Stomach smooth muscle (tissue), 2 donors: ENCODE results near the gene ECHDC1.
"Not testable (repeated sequence)": the region's sequence is repeated elsewhere in the genome, so short reads cannot be mapped to it uniquely, and the experiment has no call there.

Experiments
- H3K27ac ChIP-seq: one replicate; pipeline ENCODE4 v1.7.0; 2013; ENCODE audit warnings: mild to moderate bottlenecking, low read length, inconsistent platforms
- H3K27me3 ChIP-seq, 2 donors: one replicate each; pipeline ENCODE4 v1.7.0; 2013; ENCODE audit warnings: low read length in 2 of 2; ENCODE audit not compliant: insufficient read depth in 2 of 2, control insufficient read depth in 1 of 2
- H3K36me3 ChIP-seq, 2 donors: one replicate each; pipeline ENCODE4 v1.7.0; 2013; ENCODE audit warnings: low read length in 2 of 2; ENCODE audit not compliant: control insufficient read depth in 2 of 2, insufficient read depth in 2 of 2
- H3K4me1 ChIP-seq: one replicate; pipeline ENCODE4 v1.7.0; 2013; ENCODE audit warnings: low read length; ENCODE audit not compliant: control insufficient read depth, insufficient read depth
- H3K4me3 ChIP-seq, 2 donors: one replicate each; pipeline ENCODE4 v1.7.0; 2013; ENCODE audit warnings: low read length in 2 of 2
- H3K9ac ChIP-seq, 2 donors: one replicate each; pipeline ENCODE4 v1.7.0; 2013; ENCODE audit warnings: low read length in 2 of 2, mild to moderate bottlenecking in 1 of 2
- H3K9me3 ChIP-seq, 2 donors: one replicate each; pipeline ENCODE4 v1.7.0; 2013; ENCODE audit warnings: low read length in 2 of 2; ENCODE audit not compliant: control insufficient read depth in 2 of 2
- donor health status: healthy.
- donor health status: Pancreatic carcinoma.

Gene ECHDC1

DNA sequence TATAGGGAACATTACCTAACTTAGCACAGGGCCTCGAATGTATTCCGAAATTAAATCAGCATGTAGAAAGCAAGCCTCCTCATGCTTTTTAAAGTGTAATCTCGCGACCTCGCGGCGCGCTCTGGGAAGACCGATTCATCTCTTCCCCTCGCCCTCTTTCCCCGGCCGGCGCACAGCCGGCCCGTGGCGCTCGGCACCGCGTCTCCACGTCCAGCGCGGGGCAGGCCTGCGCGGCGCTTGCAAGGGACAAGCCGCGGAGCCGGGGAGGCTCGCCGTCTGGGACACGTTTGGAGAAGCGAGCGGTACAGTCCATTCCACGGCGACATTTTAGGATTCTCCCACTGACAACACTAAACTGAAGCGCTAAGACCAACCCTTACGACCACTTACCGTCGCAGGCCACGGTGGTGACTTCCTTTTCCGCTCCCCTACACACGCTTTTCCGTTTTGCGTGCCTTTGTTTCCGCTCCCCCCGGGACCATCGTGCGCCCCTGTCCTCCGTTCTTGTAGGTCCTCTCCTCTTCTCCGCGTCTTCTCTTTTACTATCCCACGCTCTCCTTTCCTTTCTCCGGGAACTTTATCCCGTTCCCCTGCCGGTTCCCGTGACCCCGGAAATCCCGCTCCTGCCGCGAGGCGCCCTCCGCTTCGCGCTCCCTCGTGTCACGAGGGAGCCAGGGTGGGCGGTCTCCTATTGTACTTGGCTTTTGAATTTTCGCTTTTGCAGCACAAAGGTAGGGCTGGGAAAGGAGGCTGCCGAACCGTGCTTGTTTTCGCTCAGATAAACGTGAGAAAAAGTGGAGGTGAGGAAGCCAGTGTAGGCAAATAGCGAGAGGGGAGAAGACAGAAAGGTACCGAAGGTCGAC, at the start of gene ECHDC1:
Gene ECHDC1, minus strand, starts transcription at position 664 of the 863 bp plus-strand sequence. CDS start 12,581 bp downstream, outside the sequence.
- H3K27me3 ChIP-seq: no peaks in the 10 kb centered on the region
- peak within 1 kb of the TSS; percentile 69 for H3K27ac ChIP-seq
- peak within 1 kb of the TSS; percentile 92 to 93 for H3K4me3 ChIP-seq
- H3K36me3 ChIP-seq: no peaks in the 10 kb centered on the region
- peaks cover 15% of the 10 kb centered on the region for H3K4me1 ChIP-seq
- H3K9me3 ChIP-seq: no peaks in the 10 kb centered on the region
- H3K9ac ChIP-seq: peak within 1 kb of the TSS; percentile 80 to 86

- Histone ChIP-seq H3K9me3 (no peaks in the 10 kb centered on the region), H3K27ac (no peak overlapping the region), H3K4me3 (no peak overlapping the region), H3K27me3 (no peaks in the 10 kb centered on the region), H3K9ac (no peak overlapping the region), H3K4me1 (peaks cover 3% of the 10 kb centered on the region), H3K36me3 (no peaks in the 10 kb centered on the region)
Observed at GRCh38 chr6:127392301-127392700, 48.9 kb upstream of the ECHDC1 start.

- no peaks in the 10 kb centered on the region for H3K36me3 ChIP-seq
- no peaks in the 10 kb centered on the region for H3K27me3 ChIP-seq
- H3K9me3 ChIP-seq: no peaks in the 10 kb centered on the region
- no peak overlapping the region for H3K27ac ChIP-seq
- no peak overlapping the region for H3K9ac ChIP-seq
- peaks cover 3% of the 10 kb centered on the region for H3K4me1 ChIP-seq
- no peak overlapping the region for H3K4me3 ChIP-seq
Observed at GRCh38 chr6:127391094-127391953, 47.9 kb upstream of the ECHDC1 start.

DNA sequence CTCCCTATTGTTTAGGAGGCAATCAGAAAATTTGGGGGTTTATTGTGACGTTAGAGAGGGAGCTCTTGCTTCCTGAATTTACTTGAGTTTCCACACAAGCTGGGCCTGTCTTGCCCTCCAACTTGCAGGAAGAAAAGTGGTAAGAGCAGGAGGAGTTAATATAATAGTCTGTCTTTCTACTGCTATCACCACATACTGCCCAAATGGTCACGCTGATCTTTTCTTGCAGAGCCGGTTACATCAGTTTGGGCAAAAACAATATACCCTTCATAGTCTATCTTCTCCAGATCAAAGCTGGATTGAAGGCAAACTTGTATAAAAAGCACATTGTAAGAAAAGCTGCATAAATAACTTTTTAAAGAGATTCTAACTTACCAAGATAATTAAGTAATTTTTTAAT, 46.3 kb upstream of the ECHDC1 start:
- Histone ChIP-seq H3K9ac (no peak overlapping the region), H3K36me3 (no peaks in the 10 kb centered on the region), H3K9me3 (no peaks in the 10 kb centered on the region), H3K27ac (no peak overlapping the region), H3K27me3 (no peaks in the 10 kb centered on the region), H3K4me3 (no peak overlapping the region), H3K4me1 (peaks cover 3% of the 10 kb centered on the region)

DNA sequence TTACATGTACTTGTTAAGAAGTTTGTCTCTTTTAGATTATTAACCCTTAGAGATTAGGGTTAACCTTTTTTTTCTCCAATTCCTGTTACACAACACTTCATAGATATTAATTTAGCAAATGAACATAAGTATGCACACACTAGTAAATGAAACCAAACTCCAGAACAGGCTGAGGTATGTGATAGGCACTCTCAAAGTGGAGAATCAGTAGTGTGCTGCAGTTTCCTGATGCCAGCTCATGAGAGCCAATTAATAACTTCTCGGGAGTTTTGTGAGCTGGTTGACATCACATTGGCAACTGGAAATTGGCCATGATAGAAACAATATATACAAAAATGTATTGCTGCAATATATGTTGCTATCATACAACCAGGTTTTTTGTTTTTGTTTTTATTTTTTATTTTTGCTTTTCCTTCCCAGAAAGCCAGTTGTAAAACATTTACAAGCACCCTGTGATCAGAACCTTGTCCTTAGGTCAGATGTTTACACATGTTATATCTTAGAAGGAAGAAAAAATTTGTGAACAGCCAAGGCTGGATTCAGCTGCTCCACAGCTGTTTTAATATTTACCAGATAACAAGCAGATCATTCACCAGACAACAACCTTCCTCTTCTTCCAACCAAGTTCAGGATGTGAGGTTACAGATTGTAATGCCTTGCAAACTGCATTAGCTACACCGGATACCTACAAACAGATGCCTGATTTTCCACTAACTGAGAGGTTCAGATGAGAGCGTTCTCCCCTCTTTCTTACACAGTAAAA, 42.4 kb upstream of the ECHDC1 start:
- Histone ChIP-seq H3K27me3 (no peaks in the 10 kb centered on the region), H3K36me3 (no peaks in the 10 kb centered on the region), H3K27ac (no peak overlapping the region), H3K4me3 (no peak overlapping the region), H3K9ac (no peak overlapping the region), H3K4me1 (no peaks in the 10 kb centered on the region), H3K9me3 (no peaks in the 10 kb centered on the region)

DNA sequence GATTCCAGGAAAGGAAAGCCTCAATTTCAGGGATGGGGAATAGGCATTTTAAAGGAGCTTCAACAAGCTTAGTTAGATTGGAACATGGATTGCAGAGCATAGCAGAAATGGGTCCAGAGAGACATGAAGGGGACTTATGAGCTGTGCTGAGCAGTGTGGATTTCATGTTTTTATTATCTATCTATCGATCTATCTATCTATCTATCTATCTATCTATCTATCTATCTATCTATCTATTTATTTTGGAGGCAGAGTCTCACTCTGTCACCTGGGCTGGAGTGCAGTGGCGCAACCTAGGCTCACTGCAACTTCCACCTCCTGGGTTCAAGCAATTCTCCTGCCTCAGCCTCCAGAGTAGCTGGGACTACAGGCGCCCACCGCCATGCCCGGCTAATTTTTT, 41.4 kb upstream of the ECHDC1 start:
- H3K36me3 ChIP-seq, H3K27ac ChIP-seq, H3K4me1 ChIP-seq, H3K4me3 ChIP-seq, H3K9me3 ChIP-seq, H3K27me3 ChIP-seq, H3K9ac ChIP-seq: not testable (repeated sequence)

GRCh38 chr6:127383988-127384387, 40.6 kb upstream of the ECHDC1 start:
- Histone ChIP-seq H3K9ac (no peak overlapping the region), H3K9me3 (no peaks in the 10 kb centered on the region), H3K27ac (no peak overlapping the region), H3K4me1 (no peaks in the 10 kb centered on the region), H3K36me3 (no peaks in the 10 kb centered on the region), H3K27me3 (no peaks in the 10 kb centered on the region), H3K4me3 (no peak overlapping the region)

- Histone ChIP-seq H3K9me3 (no peaks in the 10 kb centered on the region), H3K4me1 (no peaks in the 10 kb centered on the region), H3K4me3 (no peak overlapping the region), H3K27me3 (no peaks in the 10 kb centered on the region), H3K36me3 (no peaks in the 10 kb centered on the region), H3K9ac (no peak overlapping the region), H3K27ac (no peak overlapping the region)
Observed at GRCh38 chr6:127382413-127382812, 39.0 kb upstream of the ECHDC1 start.

- Histone ChIP-seq H3K36me3 (no peaks in the 10 kb centered on the region), H3K27ac (no peak overlapping the region), H3K4me3 (no peak overlapping the region), H3K9me3 (no peaks in the 10 kb centered on the region), H3K27me3 (no peaks in the 10 kb centered on the region), H3K9ac (no peak overlapping the region), H3K4me1 (no peaks in the 10 kb centered on the region)
Observed at GRCh38 chr6:127381384-127381783, 38.0 kb upstream of the ECHDC1 start.

GRCh38 chr6:127376685-127377084, 33.3 kb upstream of the ECHDC1 start:
- Histone ChIP-seq H3K4me1 (no peaks in the 10 kb centered on the region), H3K27me3 (no peaks in the 10 kb centered on the region), H3K27ac (no peak overlapping the region), H3K9ac (no peak overlapping the region), H3K4me3 (no peak overlapping the region), H3K9me3 (no peaks in the 10 kb centered on the region), H3K36me3 (no peaks in the 10 kb centered on the region)
